GM19455 (cell line): Measurements from ENCODE around the gene CYB5R3.
"Not testable (repeated sequence)": the region's sequence is repeated elsewhere in the genome, so short reads cannot be mapped to it uniquely, and the experiment has no call there.

Experiments
- ATAC-seq: cut with Tn5 transposase; IDR thresholded peaks from one replicate; pipeline ENCODE4 v1.9.1; 2021; ENCODE audit not compliant: unreplicated experiment

Gene CYB5R3

GRCh38 chr22:42575996-42576574 is 73.1 kb downstream of the CYB5R3 start:
- not testable (repeated sequence) for ATAC-seq

GRCh38 chr22:42574468-42574867 is 74.7 kb downstream of the CYB5R3 start:
- ATAC-seq: not testable (repeated sequence)

GRCh38 chr22:42574046-42574445 is 75.1 kb downstream of the CYB5R3 start:
- ATAC-seq: not testable (repeated sequence)

- ATAC-seq: not testable (repeated sequence)
These were observed 78.1 kb downstream of the CYB5R3 start for GRCh38 chr22:42571068-42571467.

GRCh38 chr22:42570580-42570979 is 78.6 kb downstream of the CYB5R3 start:
- not testable (repeated sequence) for ATAC-seq

GRCh38 chr22:42567950-42568349 is 81.2 kb downstream of the CYB5R3 start:
- not testable (repeated sequence) for ATAC-seq
